GM19467 (cell line): ENCODE data around the gene CYSTM1.
"Not testable (repeated sequence)": the region's sequence is repeated elsewhere in the genome, so short reads cannot be mapped to it uniquely, and the experiment has no call there.

Experiments
- ATAC-seq: cut with Tn5 transposase; IDR thresholded peaks from one replicate; pipeline ENCODE4 v1.9.1; 2021; ENCODE audit warnings: mild to moderate bottlenecking, moderate library complexity; ENCODE audit not compliant: unreplicated experiment

CYSTM1 gene

DNA sequence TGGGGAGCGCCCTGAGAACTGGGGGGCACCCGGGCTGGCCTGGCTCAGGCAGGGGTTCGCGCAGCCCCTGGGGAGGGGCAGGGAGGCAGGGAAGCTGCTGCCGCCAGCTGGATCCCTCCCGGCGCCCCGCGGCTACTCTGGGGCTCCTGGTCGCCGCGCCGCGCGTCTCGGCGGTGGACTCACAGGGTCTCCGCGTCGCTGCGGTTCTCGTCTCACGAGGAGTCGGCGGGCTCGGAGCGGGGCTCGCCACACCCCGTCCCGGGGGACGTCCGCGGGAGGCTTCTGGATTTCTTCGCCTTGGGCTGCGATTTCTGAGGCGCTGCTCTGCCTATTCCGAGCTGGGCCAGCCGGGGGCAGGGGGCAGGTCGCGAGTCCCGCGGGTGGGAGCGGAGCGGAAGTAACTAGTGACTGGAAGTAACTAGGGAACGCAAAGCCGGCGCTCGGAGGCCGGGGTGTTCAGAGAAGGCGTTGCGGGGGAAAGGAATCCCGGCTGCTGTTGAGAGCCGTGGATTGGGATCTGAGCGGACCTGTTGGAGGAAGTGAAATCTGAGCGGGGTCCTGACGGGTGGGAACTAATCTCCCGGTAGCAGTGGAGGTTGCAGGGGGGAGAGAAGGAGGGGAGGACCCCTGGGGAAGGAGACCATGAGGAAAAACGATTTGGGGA, 511 bp downstream of the CYSTM1 start:
- peak; percentile 39 for ATAC-seq

DNA sequence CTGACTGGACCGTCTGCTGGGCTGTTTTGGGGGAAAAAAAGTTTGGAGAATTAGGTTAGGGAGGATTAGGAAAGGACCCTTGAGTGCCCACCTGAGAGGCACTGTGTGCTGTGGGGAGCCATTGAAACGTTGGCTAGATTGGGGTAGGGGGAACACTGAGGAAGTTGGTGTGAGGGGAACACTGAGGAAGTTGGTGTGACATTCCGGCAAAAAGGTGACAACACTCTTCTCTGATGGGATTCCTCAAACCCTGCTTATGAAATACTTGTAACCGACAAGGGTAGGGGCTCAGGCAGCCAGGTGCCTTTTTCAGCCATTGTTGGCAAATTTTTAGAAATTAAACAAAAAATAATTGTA, 1.0 kb downstream of the CYSTM1 start:
- ATAC-seq = no peak

DNA sequence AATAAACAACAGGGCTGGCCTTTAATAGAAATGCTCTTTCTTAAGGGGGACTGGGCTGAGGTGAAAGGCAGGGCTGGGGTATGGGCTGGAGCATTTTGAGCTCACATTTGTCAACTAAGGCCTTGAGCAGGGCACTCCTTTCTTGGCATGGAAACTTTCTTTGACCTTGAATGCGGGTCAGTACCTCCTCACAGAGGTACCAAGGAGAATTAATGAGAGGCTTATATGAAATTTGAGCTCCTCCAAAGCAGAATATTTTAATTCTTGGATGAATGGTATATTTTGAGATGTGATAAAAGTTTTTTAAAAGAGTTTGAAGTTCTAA, 3.1 kb downstream of the CYSTM1 start:
- ATAC-seq = no peak

DNA sequence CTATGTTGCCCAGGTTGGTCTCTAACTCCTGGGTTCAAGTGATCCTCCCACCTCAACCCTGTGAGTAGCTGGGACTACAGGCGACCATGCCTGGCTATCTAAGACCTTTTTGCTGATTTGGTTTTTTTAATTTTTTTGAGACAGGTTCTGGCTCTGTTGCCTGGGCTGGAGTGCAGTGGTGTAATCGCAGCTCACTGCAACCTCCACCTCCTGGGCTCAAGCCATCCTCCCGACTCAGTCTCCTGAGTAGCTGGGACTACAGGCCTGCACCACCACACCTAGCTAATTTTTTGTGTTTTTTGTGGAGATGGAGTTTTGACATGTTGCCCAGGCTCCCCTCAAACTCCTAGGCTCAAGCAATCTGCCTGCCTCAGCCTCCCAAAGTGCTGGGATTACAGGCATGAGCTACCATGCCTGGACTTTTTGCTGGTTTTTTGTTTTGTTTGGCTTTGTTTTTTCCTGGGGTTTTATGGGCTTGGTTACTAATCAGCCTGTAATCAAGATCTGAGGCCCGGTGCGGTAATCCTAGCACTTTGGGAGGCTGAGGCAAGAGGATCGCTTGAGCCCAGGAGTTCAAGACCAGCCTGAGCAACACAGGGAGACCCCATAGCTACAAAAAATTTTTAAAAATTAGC, 3.6 kb downstream of the CYSTM1 start:
- ATAC-seq = no peak

DNA sequence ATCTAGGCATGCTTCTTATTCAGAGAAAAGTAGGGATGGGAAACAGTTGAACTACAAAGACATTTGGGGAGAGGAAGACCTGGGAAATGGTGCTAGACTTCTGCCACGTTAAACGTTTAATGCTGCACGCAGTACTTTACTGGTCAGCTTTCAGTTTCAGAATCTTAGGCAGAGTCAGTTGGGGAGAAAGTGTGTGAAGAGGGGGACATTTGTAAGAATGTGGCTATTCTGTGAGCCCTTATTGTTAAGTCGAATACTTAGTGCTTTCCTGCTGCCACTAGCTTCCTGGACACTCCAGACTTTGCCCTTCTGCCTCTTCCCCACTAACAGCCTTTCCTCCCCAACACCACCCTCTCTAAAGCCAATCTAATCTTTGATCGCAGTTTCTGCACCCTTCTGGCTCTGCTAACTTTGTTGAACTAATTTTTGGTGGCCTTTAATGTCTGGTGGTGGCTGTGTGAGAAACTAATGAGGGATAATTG, 6.1 kb downstream of the CYSTM1 start:
- peak; percentile 61 for ATAC-seq

DNA sequence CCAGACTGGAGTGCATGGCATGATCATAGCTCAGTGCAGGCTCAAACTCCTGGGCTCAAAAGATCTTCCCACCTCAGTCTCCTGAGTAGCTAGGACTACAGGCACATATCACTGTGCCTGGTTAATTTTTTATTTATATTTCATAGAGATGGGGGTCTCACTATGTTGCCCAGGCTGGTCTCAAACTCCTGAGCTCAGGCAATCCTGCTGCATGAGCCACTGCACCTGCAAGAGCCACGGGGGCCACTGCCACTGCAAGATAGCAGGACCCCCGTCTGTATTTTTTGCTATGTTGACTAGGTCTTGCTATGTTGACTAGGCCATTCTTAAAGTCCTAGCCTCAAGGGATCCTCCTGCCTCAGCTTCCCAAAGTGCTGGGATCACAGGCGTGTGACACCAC, 6.5 kb downstream of the CYSTM1 start:
- no peak for ATAC-seq

DNA sequence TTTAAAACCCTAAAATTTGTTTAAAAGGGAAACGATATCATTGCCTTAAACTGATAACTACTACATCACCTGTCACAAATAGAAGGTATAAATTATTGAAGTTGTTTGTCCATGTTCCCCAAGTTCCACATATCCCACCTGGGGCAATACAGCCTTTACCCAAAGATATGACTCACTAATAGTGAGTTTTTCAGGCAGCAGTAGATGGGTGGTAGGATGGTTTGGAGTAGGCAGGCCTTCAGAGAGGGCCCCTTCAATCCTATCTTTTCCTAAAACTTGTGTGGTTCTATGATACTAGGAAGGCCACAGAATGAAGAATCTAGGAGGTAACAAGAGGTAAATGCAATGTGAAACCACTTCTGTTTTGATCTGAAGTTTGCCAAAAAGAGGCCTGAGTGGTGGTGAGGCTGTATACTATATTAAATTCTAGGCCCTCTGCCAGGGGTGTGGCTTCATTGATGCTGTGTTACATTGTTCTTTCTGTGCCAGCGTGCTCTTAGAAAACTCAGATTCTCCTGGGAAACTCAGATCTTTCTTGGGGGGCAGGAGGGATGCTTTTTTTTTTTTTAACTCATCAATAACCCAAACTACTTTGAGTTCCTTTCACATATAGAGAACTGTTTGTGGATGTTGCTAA, 7.2 kb downstream of the CYSTM1 start:
- no peak for ATAC-seq

DNA sequence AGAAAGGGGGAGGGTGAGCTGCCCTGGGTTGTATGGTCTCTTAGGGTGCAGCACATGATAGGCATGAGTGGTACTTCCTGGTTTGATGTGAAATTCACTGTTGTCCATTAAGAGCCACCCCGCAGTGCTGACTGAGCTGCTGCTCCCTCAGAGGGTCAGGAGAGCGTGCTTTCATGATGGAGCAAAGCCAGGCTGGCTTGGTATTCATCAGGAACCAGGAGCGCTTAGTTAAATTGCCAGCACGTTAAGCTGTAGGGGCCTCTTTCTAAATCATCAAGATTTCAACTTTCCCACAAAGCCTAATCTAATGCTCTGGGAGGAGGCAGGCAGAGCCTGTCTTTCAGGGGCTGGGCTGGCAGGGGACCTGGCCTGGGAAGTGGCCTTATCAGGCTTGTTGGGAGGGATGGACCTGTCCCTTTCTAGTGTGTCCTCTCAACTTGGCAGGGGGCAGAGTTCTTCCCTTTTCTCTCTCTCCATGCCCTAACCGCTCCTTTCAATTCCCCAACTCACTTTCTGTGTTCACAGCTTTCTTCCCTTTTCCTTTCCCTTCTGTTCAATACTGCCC, 7.9 kb downstream of the CYSTM1 start:
- no peak for ATAC-seq

DNA sequence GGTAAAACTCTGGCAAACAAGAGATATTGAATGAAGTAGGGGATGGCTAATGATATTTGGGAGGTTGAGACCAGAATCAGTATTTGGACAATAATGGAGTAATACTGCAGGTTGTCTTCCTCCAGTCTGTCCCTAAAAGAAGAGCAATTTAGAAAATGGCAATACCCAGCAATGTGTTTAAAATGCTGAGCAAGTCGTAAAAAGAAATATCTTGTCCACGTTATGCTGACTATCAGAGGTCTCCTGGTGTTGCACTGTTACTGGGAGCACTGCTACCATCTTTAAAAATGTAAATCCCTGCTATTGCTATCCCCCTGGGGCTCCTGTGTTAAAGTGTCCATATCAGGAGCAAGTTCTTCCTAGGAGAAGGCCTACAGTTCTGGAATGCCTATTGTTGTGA, 10.4 kb downstream of the CYSTM1 start:
- ATAC-seq = no peak

DNA sequence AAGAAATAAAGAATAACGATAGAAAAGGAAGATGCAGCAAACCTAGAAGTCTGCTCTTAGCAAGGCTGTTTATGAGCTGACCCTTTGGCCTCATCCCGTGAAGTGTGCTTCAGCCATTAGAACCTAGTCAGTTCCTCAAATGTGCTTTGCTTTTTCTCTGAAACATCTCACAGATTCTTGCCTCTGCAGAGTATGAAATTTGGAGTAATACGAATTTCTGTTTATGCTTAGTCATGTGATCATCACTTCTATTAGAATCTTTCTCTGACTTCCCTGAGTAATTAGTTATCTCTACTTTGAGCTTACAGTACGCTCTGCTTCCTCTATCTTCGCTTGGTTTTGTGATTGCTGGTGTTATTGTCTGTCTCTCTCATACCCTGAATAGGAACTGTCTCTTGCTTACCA, 11.3 kb downstream of the CYSTM1 start:
- no peak for ATAC-seq

DNA sequence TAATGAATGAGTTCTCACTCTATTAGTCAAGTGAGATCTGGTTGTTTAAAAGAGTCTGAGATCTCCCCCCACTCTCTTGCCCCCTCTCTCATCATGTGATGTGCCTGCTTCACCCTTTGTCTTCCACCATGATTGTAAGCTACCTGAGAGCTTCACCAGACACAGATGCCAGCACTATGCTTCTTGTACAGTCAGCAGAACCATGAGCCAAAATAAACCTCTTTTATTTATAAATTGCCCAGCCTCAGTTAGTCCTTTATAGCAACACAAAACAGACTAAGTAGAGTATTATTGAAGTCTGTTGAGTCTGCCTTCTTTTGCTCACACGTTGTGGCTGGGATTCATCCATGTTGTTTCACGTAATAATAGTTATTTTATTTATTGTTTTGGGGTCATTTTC, 14.3 kb downstream of the CYSTM1 start:
- ATAC-seq = no peak

DNA sequence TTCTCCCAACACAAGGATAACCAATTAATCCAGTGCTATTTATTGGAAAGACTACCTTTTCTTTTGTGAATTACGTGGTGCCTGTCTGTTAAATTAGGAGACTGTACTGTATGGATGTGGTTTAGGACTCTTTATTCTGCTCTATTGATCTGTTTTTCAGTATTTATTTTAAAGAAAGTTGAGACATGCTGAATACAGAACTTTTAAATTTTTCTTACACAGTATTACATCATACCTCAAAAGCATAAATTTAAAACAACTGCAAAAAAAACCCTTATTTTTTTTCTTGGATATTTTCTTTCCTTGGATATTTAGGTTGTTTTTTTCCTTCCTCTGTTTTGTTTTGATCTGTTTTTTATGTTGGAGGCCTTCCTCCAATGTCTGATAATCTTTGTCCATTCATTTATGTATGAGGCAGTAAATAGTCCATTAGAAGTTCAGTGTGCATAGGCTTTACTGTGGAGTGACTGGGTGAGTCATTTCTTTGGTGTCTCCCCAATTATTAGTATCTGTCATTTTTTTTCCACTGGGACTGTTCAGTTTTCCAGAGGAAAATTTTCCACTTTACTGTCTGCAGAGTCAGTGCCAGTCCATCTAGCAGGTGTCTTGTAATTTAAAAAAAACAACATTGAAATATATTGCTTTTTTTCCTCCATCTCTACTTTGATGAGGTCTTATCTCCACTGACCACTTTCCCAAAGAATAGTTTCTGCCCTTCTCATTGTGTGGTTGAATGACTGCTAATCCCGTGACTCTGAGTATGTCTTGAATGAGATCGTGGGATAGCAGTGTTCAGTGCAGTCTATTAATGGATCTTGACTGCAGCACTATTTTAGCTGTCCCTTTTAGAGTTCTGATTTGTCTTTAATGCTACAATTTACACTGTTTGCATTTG, 15.2 kb downstream of the CYSTM1 start:
- no peak for ATAC-seq

DNA sequence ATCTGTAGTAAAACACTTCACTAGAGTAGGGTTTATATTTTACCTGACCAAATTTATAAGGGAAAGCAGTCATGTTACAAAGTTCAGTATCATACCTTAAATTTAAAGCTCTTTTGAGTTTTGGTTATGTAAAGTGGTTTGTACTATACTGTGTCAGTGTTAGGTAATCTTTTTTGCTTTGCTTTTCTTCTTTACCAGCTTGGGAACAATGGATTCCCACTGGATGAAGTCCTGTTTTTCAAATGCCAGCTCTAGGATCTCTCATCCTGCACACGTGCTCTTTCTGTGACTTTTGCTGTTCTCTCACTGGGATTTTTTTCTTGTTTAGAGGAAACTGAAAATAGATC, 15.9 kb downstream of the CYSTM1 start:
- no peak for ATAC-seq

DNA sequence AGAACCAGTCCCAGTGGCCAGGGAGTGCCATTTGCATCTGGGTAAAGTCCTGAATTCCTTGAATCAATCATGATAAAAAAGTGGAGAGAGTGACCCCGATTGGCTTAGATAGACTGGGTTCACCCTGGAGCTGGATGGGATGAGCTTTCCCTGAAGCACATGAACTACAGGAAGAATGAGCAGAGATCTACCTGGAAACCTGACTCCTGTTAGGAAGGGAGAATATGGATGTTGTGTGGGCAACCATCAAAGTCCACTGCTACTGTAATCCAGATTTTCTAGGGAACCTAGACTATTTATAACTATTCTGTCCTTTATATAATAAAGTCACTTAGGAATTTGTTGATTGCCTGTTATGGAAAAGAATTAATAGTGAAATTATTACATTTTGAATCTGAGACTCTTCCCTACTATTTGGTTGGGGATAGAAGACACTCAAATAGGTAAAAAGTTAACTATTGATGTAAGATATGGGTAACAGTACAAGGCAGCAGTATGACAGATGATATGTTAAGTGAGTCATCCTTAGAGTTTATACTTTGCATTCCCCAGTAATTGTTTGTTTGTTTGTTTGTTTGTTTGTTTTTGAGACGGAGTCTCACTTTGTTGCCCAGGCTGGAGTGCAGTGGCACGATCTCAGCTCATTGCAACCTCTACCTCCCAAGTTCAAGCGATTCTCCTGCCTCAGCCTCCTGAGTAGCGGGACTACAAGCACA, 17.9 kb downstream of the CYSTM1 start:
- no peak for ATAC-seq

DNA sequence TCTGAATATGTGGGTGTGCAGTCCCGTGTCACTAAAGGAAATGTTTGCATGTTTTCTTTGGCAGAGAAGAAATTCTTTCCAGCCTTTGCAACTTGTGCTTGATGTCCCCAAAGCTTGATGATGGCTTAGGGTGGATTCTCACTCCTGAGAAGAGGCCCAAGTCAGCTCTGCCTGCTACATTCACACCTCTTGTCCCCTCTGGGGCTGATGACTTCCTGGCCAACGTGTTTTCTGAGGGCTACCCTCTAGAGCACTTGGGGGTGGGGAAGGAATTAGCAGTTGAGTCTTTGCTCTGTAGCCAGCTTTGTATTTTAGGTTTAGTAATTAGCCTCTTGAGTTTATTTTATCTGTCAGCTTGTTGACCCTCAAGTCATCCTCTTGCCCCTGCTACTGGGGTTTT, 19.7 kb downstream of the CYSTM1 start:
- no peak for ATAC-seq

DNA sequence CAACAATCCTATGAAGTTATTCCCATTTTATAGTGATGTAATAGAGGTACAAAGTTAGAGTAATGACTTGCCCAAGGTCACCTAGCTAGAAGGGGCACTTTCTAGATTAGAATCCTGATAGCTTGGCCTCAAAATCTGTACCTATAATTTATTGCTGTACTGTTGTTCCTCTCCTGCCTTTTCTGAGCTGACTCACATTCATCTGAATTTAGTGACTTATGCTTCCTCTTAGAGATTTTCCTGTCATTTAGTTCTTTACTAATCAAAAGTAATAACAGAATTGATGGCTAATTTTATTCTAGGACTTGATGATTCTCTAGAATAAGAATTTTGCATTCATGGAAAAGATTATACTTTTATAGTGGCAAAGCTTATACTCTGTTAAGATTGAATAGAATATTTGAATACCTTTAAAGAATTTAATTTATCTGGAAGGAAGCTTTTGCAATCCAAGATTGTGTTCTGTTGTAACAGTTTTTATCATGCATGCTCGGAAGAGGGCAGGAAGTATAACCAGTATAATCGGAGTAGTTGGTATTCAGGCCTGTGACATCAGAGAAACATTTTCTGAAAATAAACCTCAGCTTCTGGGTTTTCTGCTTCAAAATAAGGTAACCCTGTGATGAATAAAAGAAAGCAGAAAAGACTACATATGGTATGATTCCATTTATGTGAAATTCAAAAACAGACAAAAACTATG, 21.3 kb downstream of the CYSTM1 start:
- no peak for ATAC-seq

DNA sequence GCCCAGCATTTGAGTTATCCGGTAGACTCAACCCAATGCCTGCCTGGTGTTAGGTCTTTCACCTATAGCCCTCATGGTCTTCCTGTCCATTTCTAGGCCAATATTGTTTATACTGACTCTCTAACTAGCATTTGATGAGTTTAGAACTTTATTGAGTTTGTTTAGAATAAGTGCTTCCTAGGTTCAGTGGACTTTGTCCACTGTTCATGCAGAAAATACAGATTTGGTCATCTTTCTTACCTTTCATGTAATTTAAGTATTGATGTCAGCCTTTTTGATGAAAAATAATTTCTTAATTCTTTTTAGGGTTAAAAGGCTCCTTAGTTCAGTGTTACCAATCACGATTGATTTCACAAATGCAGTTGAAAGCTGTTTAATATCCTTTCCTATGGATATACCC, 22.0 kb downstream of the CYSTM1 start:
- no peak for ATAC-seq

DNA sequence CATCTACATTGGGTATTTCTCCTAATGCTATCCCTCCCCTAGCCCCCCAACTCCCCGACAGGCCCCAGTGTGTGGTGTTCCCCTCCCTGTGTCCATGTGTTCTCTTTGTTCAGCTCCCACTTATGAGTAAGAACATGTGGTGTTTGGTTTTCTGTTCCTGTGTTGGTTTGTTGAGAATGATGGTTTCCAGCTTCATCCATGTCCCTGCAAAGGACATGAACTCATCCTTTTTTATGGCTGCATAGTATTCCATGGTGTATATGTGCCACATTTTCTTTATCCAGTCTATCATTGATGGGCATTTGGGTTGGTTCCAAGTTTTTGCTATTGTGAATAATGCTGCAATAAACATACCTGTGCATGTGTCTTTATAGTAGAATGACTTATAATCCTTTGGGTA, 23.9 kb downstream of the CYSTM1 start:
- not testable (repeated sequence) for ATAC-seq

DNA sequence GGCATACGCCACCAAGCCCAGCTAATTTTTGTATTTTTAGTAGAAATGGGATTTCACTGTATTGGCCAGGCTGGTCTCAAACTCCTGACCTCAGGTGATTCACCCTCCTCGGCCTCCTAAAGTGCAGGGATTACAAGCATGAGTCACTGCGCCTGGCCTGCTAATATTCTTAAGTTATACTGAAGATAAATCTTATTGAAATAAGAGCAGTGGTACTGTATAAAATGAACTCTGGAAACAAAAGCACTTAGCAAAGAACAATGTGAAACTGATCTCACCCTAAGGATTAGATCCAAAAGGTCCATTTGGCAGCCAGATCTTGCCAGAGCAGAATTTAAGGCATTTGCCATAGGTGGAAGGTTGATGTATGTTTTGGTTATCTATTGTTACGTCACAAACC, 27.1 kb downstream of the CYSTM1 start:
- ATAC-seq = no peak

DNA sequence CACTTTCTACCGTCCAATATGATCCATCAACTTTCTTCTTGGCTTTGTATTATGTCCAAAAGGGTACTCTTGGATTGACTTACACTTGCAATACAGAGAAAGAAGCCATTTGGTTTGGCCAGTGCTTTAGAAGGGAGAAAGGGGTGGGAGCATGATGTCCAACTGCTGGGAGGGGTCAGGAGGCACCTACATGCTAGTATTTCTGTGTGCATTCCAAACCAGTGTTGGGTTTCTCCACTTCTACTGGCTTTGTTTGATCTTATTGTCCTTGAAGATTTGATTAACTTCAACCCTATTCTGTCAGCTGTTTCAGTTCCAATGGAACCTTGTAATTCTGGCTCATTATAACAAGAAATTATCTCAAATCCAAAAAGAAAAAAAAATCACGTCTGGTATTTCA, 27.6 kb downstream of the CYSTM1 start:
- ATAC-seq = no peak
